HepG2 (cell line): ENCODE results near the gene RABL6. TPM values are rescaled to one million over a fixed set of nuclear protein-coding genes. Genes with fewer than 3 reads are reported as not detected.

Experiments used
- DR1 ChIP-seq: sonication (generic); formaldehyde crosslinking; IDR thresholded peaks from 2 replicates; pipeline ENCODE4 v1.8.0; 2021; ENCODE audit warnings: mild to moderate bottlenecking, missing genetic modification reagents, inconsistent platforms
- GATA4 ChIP-seq: sonication (generic); IDR thresholded peaks from 2 replicates; pipeline ENCODE4 v1.6.1; 2016; ENCODE audit warnings: antibody characterized with exemption, low read depth, borderline replicate concordance
- KDM5A ChIP-seq: fragments of 200-600 bp; sonication (generic); IDR thresholded peaks from 2 replicates; pipeline ENCODE4 v1.7.0; 2018; ENCODE audit warnings: antibody characterized with exemption, mild to moderate bottlenecking, low read length, borderline replicate concordance
- KLF6 ChIP-seq: IDR thresholded peaks from 2 replicates; pipeline ENCODE4 v1.8.0; 2016; ENCODE audit warnings: missing biosample characterization, missing genetic modification reagents
- NONO ChIP-seq, 2 experiments: fragments of 450-650 bp in 1 of 2; sonication (generic) in 1 of 2; formaldehyde crosslinking in 1 of 2; IDR thresholded peaks in 1 of 2; conservative IDR thresholded peaks in 1 of 2; 2 replicates each; pipeline versions ENCODE4 v1.6.1 to v1.8.0; 2017 to 2022; ENCODE audit warnings: mild to moderate bottlenecking in 1 of 2, missing genetic modification reagents in 1 of 2, moderate library complexity in 1 of 2
- PAX8 ChIP-seq: sonication (generic); formaldehyde crosslinking; IDR thresholded peaks from 2 replicates; pipeline ENCODE4 v1.8.0; 2022; ENCODE audit warnings: mild to moderate bottlenecking, missing genetic modification reagents, borderline replicate concordance
- POLR2A ChIP-seq, 2 experiments: IDR thresholded peaks; 2 replicates each; pipeline ENCODE4 v1.6.1; 2011; ENCODE audit warnings: low read depth in 2 of 2, low read length in 2 of 2, mild to moderate bottlenecking in 1 of 2, moderate library complexity in 1 of 2; ENCODE audit not compliant: insufficient read depth in 1 of 2
- RBM39 ChIP-seq: fragments of 200-400 bp; formaldehyde crosslinking; IDR thresholded peaks from one replicate; pipeline ENCODE4 v1.6.1; 2018; ENCODE audit warnings: antibody characterized with exemption, mild to moderate bottlenecking, low read depth, low read length; ENCODE audit not compliant: poor library complexity, severe bottlenecking
- RELA ChIP-seq: sonication (generic); formaldehyde crosslinking; IDR thresholded peaks from 2 replicates; pipeline ENCODE4 v1.4.0; 2020; ENCODE audit warnings: missing genetic modification reagents
- SPEN ChIP-seq: sonication (generic); formaldehyde crosslinking; IDR thresholded peaks from 2 replicates; pipeline ENCODE4 v1.5.1; 2020; ENCODE audit warnings: low read depth, mild to moderate bottlenecking, missing genetic modification reagents
- TAF1 ChIP-seq: sonication (generic); formaldehyde crosslinking; IDR thresholded peaks from 2 replicates; pipeline ENCODE4 v1.4.0; 2020; ENCODE audit warnings: missing genetic modification reagents
- U2AF2 ChIP-seq: fragments of 200-400 bp; formaldehyde crosslinking; IDR thresholded peaks from 2 replicates; pipeline ENCODE4 v1.6.1; 2017; ENCODE audit warnings: low read depth, mild to moderate bottlenecking, low read length
- ZBTB14 ChIP-seq: sonication (generic); formaldehyde crosslinking; IDR thresholded peaks from 2 replicates; pipeline ENCODE4 v1.4.0; 2020; ENCODE audit warnings: missing genetic modification reagents
- ZMAT3 ChIP-seq: sonication (generic); formaldehyde crosslinking; conservative IDR thresholded peaks from 2 replicates; pipeline ENCODE4 v1.7.0; 2021; ENCODE audit warnings: missing genetic modification reagents
- ZNF451 ChIP-seq: sonication (generic); formaldehyde crosslinking; IDR thresholded peaks from 2 replicates; pipeline ENCODE4 v1.5.0; 2020; ENCODE audit warnings: mild to moderate bottlenecking, missing genetic modification reagents
- ZNF709 ChIP-seq: sonication (generic); formaldehyde crosslinking; IDR thresholded peaks from 2 replicates; pipeline ENCODE4 v1.5.0; 2020; ENCODE audit warnings: mild to moderate bottlenecking, missing genetic modification reagents
- ZSCAN21 ChIP-seq: sonication (generic); formaldehyde crosslinking; IDR thresholded peaks from 2 replicates; pipeline ENCODE4 v1.8.0; 2022; ENCODE audit warnings: mild to moderate bottlenecking, missing genetic modification reagents, moderate library complexity, borderline replicate concordance
- ZSCAN31 ChIP-seq: sonication (generic); formaldehyde crosslinking; IDR thresholded peaks from 2 replicates; pipeline ENCODE4 v1.5.0; 2020; ENCODE audit warnings: low read depth, mild to moderate bottlenecking, missing genetic modification reagents
- polyA plus RNA-seq, 8 experiments: library from polyadenylated mRNA; depleted of rRNA in 3 of 8; stranded (reverse) in 7 of 8; unstranded in 1 of 8; fragments of >200 nt; fragmentation: Illumina TruSeq in 4 of 8; extraction: Trizol in 4 of 8; gene quantifications; 2 replicates each; pipeline versions ENCODE4 v1.2.1 to v1.2.3, GENCODE V29; 2011 to 2016; ENCODE audit warnings: low read depth in 4 of 8, missing spikeins in 1 of 8, mixed read lengths in 1 of 8; ENCODE audit not compliant: insufficient read depth in 1 of 8
- total RNA-seq, 5 experiments: library from RNA; depleted of rRNA; stranded (reverse); fragments of >200 nt; fragmentation: Illumina TruSeq; extraction: Trizol; gene quantifications; 2 replicates each; pipeline ENCODE4 v1.2.3, GENCODE V29; 2016; ENCODE audit warnings: low read depth in 1 of 5
- TF ChIP-seq, protein P1 (sequence below): sonication (generic); formaldehyde crosslinking; IDR thresholded peaks from 2 replicates; pipeline ENCODE4 v1.5.0; 2020; ENCODE audit warnings: mild to moderate bottlenecking, missing genetic modification reagents
- TF ChIP-seq, protein P2 (sequence below): sonication (generic); formaldehyde crosslinking; conservative IDR thresholded peaks from 2 replicates; pipeline ENCODE4 v1.8.0; 2022; ENCODE audit warnings: mild to moderate bottlenecking, moderate library complexity, missing genetic modification reagents

Gene RABL6
- total and polyA plus RNA-seq, 2 of the 13 experiments (the other 11 are each of a cell fraction or from before 2014, with no cell fraction given): 81.5 to 125 TPM

GRCh38 chr9:136807281-136808074 is at the start of gene RABL6 (continued):
- TF ChIP-seq ZMAT3 (CRISPR knock-in tag) (peak; percentile 61), KDM5A (peak; percentile 63; the same call in 1 of the 2 replicates), TAF1 (CRISPR knock-in tag) (peak; percentile 60), RBM39 (peak; percentile 72), DR1 (CRISPR knock-in tag) (no peak), ZSCAN21 (CRISPR knock-in tag) (no peak), ZNF709 (CRISPR knock-in tag) (0 out of 2 replicates have a peak, but pooled peaks have one; percentile 34), SPEN (CRISPR knock-in tag) (peak; percentile 32; the same call in 1 of the 2 replicates), NONO (IDR thresholded peaks at IDR 0.05) (no peak), NONO (CRISPR knock-in tag; conservative IDR thresholded peaks at IDR 0.05) (peak; percentile 59; the same call in 1 of the 2 replicates), GATA4 (0 out of 2 replicates have a peak, but pooled peaks have one; percentile 36), ZSCAN31 (peak; percentile 70), U2AF2 (no peak), PAX8 (CRISPR knock-in tag) (no peak), RELA (CRISPR knock-in tag) (no peak), ZBTB14 (CRISPR knock-in tag) (peak; percentile 42), POLR2A (IDR thresholded peaks at IDR 0.05; ENCODE audit: insufficient read depth in 1 of 2, low read depth in 2 of 2, low read length in 2 of 2) (0 out of 4 replicates have a peak, but pooled peaks of 1 of the 2 experiments have one; percentile 23), ZNF451 (CRISPR knock-in tag) (no peak), KLF6 (peak; percentile 21; the same call in 1 of the 2 replicates)
- TF ChIP-seq, protein P1, sequence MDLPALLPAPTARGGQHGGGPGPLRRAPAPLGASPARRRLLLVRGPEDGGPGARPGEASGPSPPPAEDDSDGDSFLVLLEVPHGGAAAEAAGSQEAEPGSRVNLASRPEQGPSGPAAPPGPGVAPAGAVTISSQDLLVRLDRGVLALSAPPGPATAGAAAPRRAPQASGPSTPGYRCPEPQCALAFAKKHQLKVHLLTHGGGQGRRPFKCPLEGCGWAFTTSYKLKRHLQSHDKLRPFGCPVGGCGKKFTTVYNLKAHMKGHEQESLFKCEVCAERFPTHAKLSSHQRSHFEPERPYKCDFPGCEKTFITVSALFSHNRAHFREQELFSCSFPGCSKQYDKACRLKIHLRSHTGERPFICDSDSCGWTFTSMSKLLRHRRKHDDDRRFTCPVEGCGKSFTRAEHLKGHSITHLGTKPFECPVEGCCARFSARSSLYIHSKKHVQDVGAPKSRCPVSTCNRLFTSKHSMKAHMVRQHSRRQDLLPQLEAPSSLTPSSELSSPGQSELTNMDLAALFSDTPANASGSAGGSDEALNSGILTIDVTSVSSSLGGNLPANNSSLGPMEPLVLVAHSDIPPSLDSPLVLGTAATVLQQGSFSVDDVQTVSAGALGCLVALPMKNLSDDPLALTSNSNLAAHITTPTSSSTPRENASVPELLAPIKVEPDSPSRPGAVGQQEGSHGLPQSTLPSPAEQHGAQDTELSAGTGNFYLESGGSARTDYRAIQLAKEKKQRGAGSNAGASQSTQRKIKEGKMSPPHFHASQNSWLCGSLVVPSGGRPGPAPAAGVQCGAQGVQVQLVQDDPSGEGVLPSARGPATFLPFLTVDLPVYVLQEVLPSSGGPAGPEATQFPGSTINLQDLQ (CRISPR knock-in tag): peak; percentile 28; the same call in 1 of the 2 replicates
- TF ChIP-seq, protein P2, sequence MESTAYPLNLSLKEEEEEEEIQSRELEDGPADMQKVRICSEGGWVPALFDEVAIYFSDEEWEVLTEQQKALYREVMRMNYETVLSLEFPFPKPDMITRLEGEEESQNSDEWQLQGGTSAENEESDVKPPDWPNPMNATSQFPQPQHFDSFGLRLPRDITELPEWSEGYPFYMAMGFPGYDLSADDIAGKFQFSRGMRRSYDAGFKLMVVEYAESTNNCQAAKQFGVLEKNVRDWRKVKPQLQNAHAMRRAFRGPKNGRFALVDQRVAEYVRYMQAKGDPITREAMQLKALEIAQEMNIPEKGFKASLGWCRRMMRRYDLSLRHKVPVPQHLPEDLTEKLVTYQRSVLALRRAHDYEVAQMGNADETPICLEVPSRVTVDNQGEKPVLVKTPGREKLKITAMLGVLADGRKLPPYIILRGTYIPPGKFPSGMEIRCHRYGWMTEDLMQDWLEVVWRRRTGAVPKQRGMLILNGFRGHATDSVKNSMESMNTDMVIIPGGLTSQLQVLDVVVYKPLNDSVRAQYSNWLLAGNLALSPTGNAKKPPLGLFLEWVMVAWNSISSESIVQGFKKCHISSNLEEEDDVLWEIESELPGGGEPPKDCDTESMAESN (CRISPR knock-in tag): peak; percentile 57; the same call in 1 of the 2 replicates
